B cell (primary cell): ENCODE results near the gene TSSK6. TPM values are rescaled to one million over a fixed set of nuclear protein-coding genes. Genes with fewer than 3 reads are reported as not detected.

ENCODE experiments used
- ATAC-seq: fragments of 200-7000 bp; cut with Tn5 transposase; one replicate; pipeline ENCODE4 v1.10.0; 2021; ENCODE audit warnings: low read depth, mild to moderate bottlenecking, moderate number of reproducible peaks, moderate library complexity
- CTCF ChIA-PET: fragments of 350-600 bp; sonication (Branson Sonifier 250); formaldehyde crosslinking; loops from one replicate; lab custom pipeline; 2021; ENCODE audit warnings: antibody characterized with exemption, inconsistent platforms; lab: Charles Lee
- POLR2A ChIA-PET: fragments of 350-600 bp; sonication (Branson Sonifier 250); formaldehyde crosslinking; loops from one replicate; lab custom pipeline; 2021; ENCODE audit warnings: antibody characterized with exemption; lab: Charles Lee
- DNase-seq: peaks from one replicate; pipeline ENCODE4 v3.0.0; 2013
- H2AFZ ChIP-seq: 2 replicates; pipeline ENCODE4 v1.6.1; 2012; ENCODE audit warnings: mild to moderate bottlenecking, low read depth, low read length; ENCODE audit not compliant: insufficient read depth, poor library complexity, severe bottlenecking
- H3K27ac ChIP-seq, 2 donors: 1 replicate in 1 of 2; 2 replicates in 1 of 2; pipeline ENCODE4 v1.5.1; 2012 to 2013; ENCODE audit warnings: low read length in 2 of 2, mild to moderate bottlenecking in 2 of 2, moderate library complexity in 1 of 2
- H3K27me3 ChIP-seq, 4 experiments: fragments of 200-600 bp in 1 of 4; sonication (generic) in 1 of 4; replicated peaks in 1 of 4; 1 replicate in 2 of 4; 2 replicates in 2 of 4; pipeline versions ENCODE4 v1.6.1 to v1.7.0; 2013 to 2016; ENCODE audit warnings: low read length in 3 of 4, mild to moderate bottlenecking in 2 of 4, mixed read lengths in 1 of 4, moderate library complexity in 1 of 4; ENCODE audit not compliant: insufficient read depth in 4 of 4, control insufficient read depth in 3 of 4; ENCODE audit errors: control extremely low read depth in 1 of 4
- H3K36me3 ChIP-seq, 2 experiments: replicated peaks in 1 of 2; 1 replicate in 1 of 2; 2 replicates in 1 of 2; pipeline versions ENCODE4 v1.6.1 to v1.7.1; 2013; ENCODE audit warnings: low read length in 1 of 2; ENCODE audit not compliant: insufficient read depth in 2 of 2, control insufficient read depth in 1 of 2; ENCODE audit errors: control extremely low read depth in 1 of 2, extremely low read depth in 1 of 2
- H3K4me1 ChIP-seq, 2 donors: fragments of 200-600 bp in 1 of 2; sonication (generic) in 1 of 2; 1 replicate in 1 of 2; 2 replicates in 1 of 2; pipeline versions ENCODE4 v1.5.1 to v1.6.1; 2013 to 2017; ENCODE audit warnings: low read length in 2 of 2; ENCODE audit not compliant: control insufficient read depth in 2 of 2, insufficient read depth in 2 of 2
- H3K4me2 ChIP-seq: replicated peaks from 2 replicates; pipeline ENCODE3; 2012; ENCODE audit warnings: mild to moderate bottlenecking, low read depth, low read length; ENCODE audit not compliant: poor library complexity, severe bottlenecking
- H3K4me3 ChIP-seq, 5 experiments: fragments of 200-600 bp in 1 of 5; sonication (generic) in 1 of 5; 1 replicate in 3 of 5; 2 replicates in 2 of 5; pipeline versions ENCODE4 v1.5.1 to v1.7.0; 2011 to 2016; ENCODE audit warnings: low read length in 4 of 5, mild to moderate bottlenecking in 4 of 5, low read depth in 2 of 5, control low read depth in 1 of 5, moderate library complexity in 1 of 5; ENCODE audit not compliant: insufficient read depth in 1 of 5; ENCODE audit errors: control extremely low read depth in 1 of 5, extremely low read depth in 1 of 5
- H3K79me2 ChIP-seq: fragments of 200-600 bp; sonication (generic); one replicate; pipeline ENCODE4 v1.6.0; 2016; ENCODE audit warnings: low read length; ENCODE audit not compliant: control insufficient read depth, insufficient read depth
- H3K9ac ChIP-seq: fragments of 200-600 bp; sonication (generic); 2 replicates; pipeline ENCODE4 v1.6.1; 2017; ENCODE audit warnings: mild to moderate bottlenecking, low read length, moderate library complexity
- H3K9me3 ChIP-seq, 3 donors: one replicate each; pipeline versions ENCODE4 v1.6.1 to v1.7.1; 2013; ENCODE audit warnings: low read length in 2 of 3; ENCODE audit not compliant: control insufficient read depth in 2 of 3, insufficient read depth in 1 of 3; ENCODE audit errors: control extremely low read depth in 1 of 3
- H4K20me1 ChIP-seq: 2 replicates; pipeline ENCODE4 v1.6.0; 2012; ENCODE audit warnings: mild to moderate bottlenecking, low read length; ENCODE audit not compliant: insufficient read depth, control insufficient read depth, poor library complexity, severe bottlenecking
- H3K27ac Mint-ChIP-seq: one replicate; pipeline ENCODE4 v1.8.0; 2021; ENCODE audit warnings: mixed read lengths
- H3K27me3 Mint-ChIP-seq: one replicate; pipeline ENCODE4 v1.8.0; 2021; ENCODE audit warnings: mixed read lengths
- H3K4me1 Mint-ChIP-seq: one replicate; pipeline ENCODE4 v1.8.0; 2021; ENCODE audit warnings: mixed read lengths
- H3K4me3 Mint-ChIP-seq: one replicate; pipeline ENCODE4 v1.8.0; 2021; ENCODE audit warnings: mixed read lengths
- H3K9me3 Mint-ChIP-seq: one replicate; pipeline ENCODE4 v1.8.0; 2022; ENCODE audit warnings: mixed read lengths; ENCODE audit not compliant: insufficient read depth
- CTCF ChIP-seq: fragments of 200-600 bp; IDR thresholded peaks from one replicate; pipeline ENCODE4 v1.8.0; 2022; ENCODE audit warnings: antibody characterized with exemption, mild to moderate bottlenecking
- EZH2 ChIP-seq: IDR thresholded peaks from 2 replicates; pipeline ENCODE4 v1.6.1; 2012; ENCODE audit warnings: borderline replicate concordance, low read depth, mild to moderate bottlenecking, moderate library complexity, low read length; ENCODE audit not compliant: insufficient read depth, poor library complexity, severe bottlenecking
- WGBS: methylation state at CpG from one replicate; pipeline ENCODE4 v1.1.5; 2013; ENCODE audit warnings: missing lambda C conversion rate; ENCODE audit not compliant: insufficient coverage; 5-methylcytosine and 5-hydroxymethylcytosine counted together
- intact Hi-C: fragments of 100-400 bp; cut with micrococcal nuclease; formaldehyde crosslinking; loops from one replicate; pipeline ENCODE4 v1.10.0; 2022
- polyA plus RNA-seq: library from polyadenylated mRNA; depleted of rRNA; stranded (reverse); fragments of >200 nt; gene quantifications from 2 replicates; pipeline ENCODE4 v1.2.3, GENCODE V29; 2012
- total RNA-seq, 2 donors: library from RNA; stranded (reverse); fragments of 120-200 nt in 1 of 2; gene quantifications; 1 replicate in 1 of 2; 2 replicates in 1 of 2; pipeline versions ENCODE4 v1.2.3 to v1.2.4, GENCODE V29; 2013 to 2022

Gene TSSK6
- total and polyA plus RNA-seq, 2 donors (not counting 1 experiment from before 2014, with no cell fraction given) = 8.9 to 9.6 TPM

DNA sequence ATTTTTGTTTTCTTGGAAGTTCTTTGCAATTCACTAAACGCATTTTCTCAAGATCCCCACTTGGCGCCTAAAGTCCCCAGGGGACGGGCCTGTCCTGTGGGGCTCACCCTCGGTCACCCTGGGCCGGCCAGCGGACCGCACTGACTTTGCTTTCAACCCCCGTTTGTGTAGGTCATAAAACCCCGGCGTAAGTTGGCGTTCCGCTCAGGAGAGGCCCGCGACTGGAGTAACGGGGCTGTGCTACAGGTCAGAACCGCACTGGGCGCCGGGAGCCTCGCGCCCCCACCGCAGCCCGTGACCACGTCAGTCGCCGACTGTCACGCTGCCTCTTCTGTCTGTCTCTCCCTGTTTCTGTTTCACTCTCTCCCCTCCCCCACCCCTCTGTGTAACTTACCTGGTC lies 13.6 kb downstream of the TSSK6 start:
- DNase-seq (no peak), ATAC-seq (no peak)
- Histone ChIP-seq H3K4me1 (no peaks in the 10 kb centered on the region), H3K4me2 (no peak overlapping the region), H3K9me3 (peaks cover 0 to 4% (median 0%) of the 10 kb centered on the region in 3 donors), H3K4me3 (no peak overlapping the region), H3K79me2 (peaks cover 24% of the 10 kb centered on the region), H3K9ac (no peak overlapping the region), H3K36me3 (peaks cover 0 to 80% of the 10 kb centered on the region in 2 experiments), H3K27ac (no peak overlapping the region), H2AFZ (no peak overlapping the region), H3K27me3 (no peaks in the 10 kb centered on the region), H4K20me1 (peaks cover 5% of the 10 kb centered on the region)
- H3K27ac Mint-ChIP-seq = no peak overlapping the region
- H3K4me1 Mint-ChIP-seq = no peaks in the 10 kb centered on the region
- ChIA-PET CTCF (no interaction called here), POLR2A (no interaction called here)
- intact Hi-C loops = no loop called here
- no peaks in the 10 kb centered on the region for H3K27me3 Mint-ChIP-seq
- TF ChIP-seq EZH2 (no peak), CTCF (no peak)
- no peak overlapping the region for H3K4me3 Mint-ChIP-seq
- no peaks in the 10 kb centered on the region for H3K9me3 Mint-ChIP-seq
- 97% methylated on average over 16 of the region's 26 CpGs for WGBS

- no peak overlapping the region for H3K27ac Mint-ChIP-seq
- ChIA-PET CTCF (no interaction called here), POLR2A (no interaction called here)
- H3K9me3 Mint-ChIP-seq = no peaks in the 10 kb centered on the region
- Histone ChIP-seq H4K20me1 (peaks cover 5% of the 10 kb centered on the region), H3K27me3 (no peaks in the 10 kb centered on the region), H3K4me1 (no peaks in the 10 kb centered on the region), H3K9me3 (peaks cover 0 to 4% (median 0%) of the 10 kb centered on the region in 3 donors), H3K36me3 (peaks cover 0 to 83% of the 10 kb centered on the region in 2 experiments), H3K27ac (no peak overlapping the region), H3K79me2 (peaks cover 31% of the 10 kb centered on the region), H3K4me2 (no peak overlapping the region), H3K4me3 (no peak overlapping the region), H2AFZ (no peak overlapping the region), H3K9ac (no peak overlapping the region)
- H3K4me3 Mint-ChIP-seq = no peak overlapping the region
- no peaks in the 10 kb centered on the region for H3K27me3 Mint-ChIP-seq
- intact Hi-C loops = no loop called here
- 95% methylated on average over 34 of the region's 34 CpGs for WGBS
- DNase-seq (no peak), ATAC-seq (no peak)
- no peak for TF ChIP-seq CTCF
- TF ChIP-seq EZH2 = no peak
- H3K4me1 Mint-ChIP-seq = no peaks in the 10 kb centered on the region
Observed at GRCh38 chr19:19500975-19501644, 14.2 kb downstream of the TSSK6 start.
